DOHH2 (cell line): ENCODE results near the gene AK1.

Experiments used
- CTCF ChIP-seq: fragments of 200-600 bp; sonication (generic); IDR thresholded peaks from one replicate; pipeline ENCODE4 v1.5.1; 2014; ENCODE audit warnings: antibody characterized with exemption, mild to moderate bottlenecking, low read depth, low read length; ENCODE audit not compliant: poor library complexity, severe bottlenecking
- EZH2phosphoT487 ChIP-seq: fragments of 200-600 bp; sonication (generic); IDR thresholded peaks from 2 replicates; pipeline ENCODE4 v1.6.1; 2017; ENCODE audit warnings: borderline replicate concordance, mild to moderate bottlenecking, antibody characterized with exemption, low read length, moderate library complexity, mixed read lengths

DNA sequence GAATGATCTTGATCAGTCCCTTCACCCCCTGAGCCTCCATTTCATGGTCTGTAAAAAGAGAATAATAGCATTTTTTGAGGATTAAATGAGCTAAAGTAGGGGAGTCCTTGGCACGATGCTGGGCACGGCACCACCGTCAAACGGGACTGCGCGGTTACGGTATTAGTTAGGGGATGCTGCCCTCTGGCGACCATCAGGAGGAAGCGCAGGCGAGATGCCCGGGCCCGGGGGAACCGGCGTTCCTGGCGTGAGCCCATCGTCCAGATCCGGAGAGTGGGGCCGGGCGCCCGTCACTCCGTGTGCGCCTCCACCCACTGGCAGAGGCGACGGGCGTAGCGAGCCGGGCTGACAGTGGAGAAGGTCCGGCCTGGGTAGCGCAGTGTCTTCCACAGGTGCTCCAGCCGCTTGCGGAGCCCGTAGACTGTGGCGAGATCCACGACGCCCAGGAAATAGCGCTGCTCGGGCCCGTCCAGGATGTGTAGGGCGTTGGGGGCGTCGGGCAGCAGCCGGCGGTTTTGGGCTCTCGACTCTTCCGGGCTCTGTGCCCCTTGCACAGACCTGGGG is 44.2 kb upstream of the AK1 start:
- TF ChIP-seq CTCF = peak; percentile 93
- TF ChIP-seq EZH2phosphoT487 = no peak; the same call in 1 of the 2 replicates
